Stomach (tissue), 19 donors: ENCODE measurements around the gene OR2B2. TPM values are rescaled to one million over a fixed set of nuclear protein-coding genes. Genes with fewer than 3 reads are reported as not detected.

Source experiments
- DNase-seq, 2 donors: peaks; one replicate each; pipeline versions ENCODE4 v3.0.0 to v3.0.0-alpha.2; 2013 to 2019
- H3K27ac ChIP-seq, 5 donors: fragments of 200-600 bp in 4 of 5; sonication (generic) in 4 of 5; one replicate each; pipeline ENCODE4 v1.5.1; 2013 to 2019; ENCODE audit warnings: mild to moderate bottlenecking in 1 of 5, moderate library complexity in 1 of 5
- H3K27me3 ChIP-seq, 3 donors: fragments of 200-600 bp; sonication (generic); one replicate each; pipeline ENCODE4 v1.5.1; 2017 to 2019; ENCODE audit warnings: mixed run types in 1 of 3
- H3K36me3 ChIP-seq, 4 donors: fragments of 200-600 bp; sonication (generic); 1 replicate in 3 of 4; 2 replicates in 1 of 4; pipeline ENCODE4 v1.5.1; 2016 to 2019
- H3K4me1 ChIP-seq, 4 donors: fragments of 200-600 bp; sonication (generic); one replicate each; pipeline ENCODE4 v1.5.1; 2016 to 2019
- H3K4me3 ChIP-seq, 4 donors: fragments of 200-600 bp; sonication (generic) in 3 of 4; one replicate each; pipeline ENCODE4 v1.5.1; 2016 to 2019; ENCODE audit warnings: mild to moderate bottlenecking in 1 of 4
- H3K9me3 ChIP-seq, 4 donors: fragments of 200-600 bp; sonication (generic); one replicate each; pipeline ENCODE4 v1.5.1; 2016 to 2019
- CTCF ChIP-seq, 7 experiments: fragments of 450-650 bp in 4 of 7; fragments of 200-600 bp in 3 of 7; sonication (generic) in 3 of 7; IDR thresholded peaks; one replicate each; pipeline ENCODE4 v1.5.1; 2016 to 2019; ENCODE audit warnings: antibody characterized with exemption in 7 of 7, control low read depth in 2 of 7, mild to moderate bottlenecking in 1 of 7
- EP300 ChIP-seq: sonication (generic); formaldehyde crosslinking; IDR thresholded peaks from one replicate; pipeline ENCODE4 v1.6.1; 2017; ENCODE audit warnings: antibody characterized with exemption
- POLR2A ChIP-seq, 4 donors: fragments of 450-650 bp; IDR thresholded peaks; one replicate each; pipeline ENCODE4 v1.6.1; 2016; ENCODE audit warnings: antibody characterized with exemption in 4 of 4, control low read depth in 2 of 4, mild to moderate bottlenecking in 1 of 4, moderate library complexity in 1 of 4
- POLR2AphosphoS5 ChIP-seq, 3 donors: sonication (generic); formaldehyde crosslinking; IDR thresholded peaks; one replicate each; pipeline ENCODE4 v1.6.1; 2016; ENCODE audit warnings: antibody characterized with exemption in 3 of 3
- WGBS, 5 donors: extraction: QIAGEN DNeasy Blood & Tissue Kit in 3 of 5; methylation state at CpG; one replicate each; pipeline versions ENCODE4 v1.1.5 to v1.1.7; 2013 to 2018; 5-methylcytosine and 5-hydroxymethylcytosine counted together
- intact Hi-C: fragments of 100-400 bp; cut with DNase I; formaldehyde crosslinking; loops from one replicate; pipeline ENCODE4 v1.15.1; 2023; ENCODE audit warnings: low total_unique reads
- long read RNA-seq, 10 donors: transcript quantifications; one replicate each; lab custom pipeline, GENCODE V29; 2026
- polyA plus RNA-seq, 3 donors: library from polyadenylated mRNA; stranded (reverse); fragments of 200-250 nt; gene quantifications; one replicate each; pipeline ENCODE4 v1.2.3, GENCODE V29; 2013
- total RNA-seq, 5 donors: library from RNA; depleted of rRNA; stranded (reverse); fragments of >200 nt; gene quantifications; one replicate each; pipeline versions ENCODE4 v1.1.0 to v1.2.3, GENCODE V29; 2014 to 2016
- donor health status: healthy with polysubstance abuse.
- donor health status: Bipolar disorder and iron deficiency.
- donor health status: healthy.

OR2B2 gene
- total RNA-seq (not detected), polyA plus RNA-seq (not detected)
- long read RNA-seq, donor 1: 0 reads
- long read RNA-seq, donor 2: 0 reads
- long read RNA-seq, donor 3: 0 reads
- long read RNA-seq, donor 4: 0 reads
- long read RNA-seq, donor 5: 0 reads
- long read RNA-seq, donor 6: 0 reads
- long read RNA-seq, donor 7: 0 reads
- long read RNA-seq, donor 8: 0 reads
- long read RNA-seq, donor 9: 0 reads
- long read RNA-seq, donor 10: 0 reads

- no peak within 1 kb of the TSS for H3K4me3 ChIP-seq
- H3K9me3 ChIP-seq: no peaks in the 10 kb centered on the region
- H3K27me3 ChIP-seq: peaks cover 0 to 5% (median 0%) of the 10 kb centered on the region in 3 donors
- intact Hi-C loops: no loop called here
- no peak for TF ChIP-seq POLR2AphosphoS5 (IDR thresholded peaks at IDR 0.05)
- TF ChIP-seq CTCF (IDR thresholded peaks at IDR 0.05): no peak
- TF ChIP-seq POLR2A (IDR thresholded peaks at IDR 0.05): no peak
- TF ChIP-seq EP300: no peak
- no peaks in the 10 kb centered on the region for H3K36me3 ChIP-seq
- no peaks in the 10 kb centered on the region for H3K4me1 ChIP-seq
- H3K27ac ChIP-seq: no peak within 1 kb of the TSS
- 68 to 82% (median 74%) methylated on average over 2 of the region's 2 CpGs for WGBS, 5 donors
- no peak for DNase-seq
These were observed at the start of gene OR2B2 for GRCh38 chr6:27911956-27912446. Gene OR2B2 (minus strand): TSS chr6:27912396. CDS start chr6:27912319, 77 bp downstream.

- TF ChIP-seq POLR2AphosphoS5 (IDR thresholded peaks at IDR 0.05) (no peak), CTCF (IDR thresholded peaks at IDR 0.05) (no peak), EP300 (no peak), POLR2A (IDR thresholded peaks at IDR 0.05) (no peak)
- H3K9me3 ChIP-seq: no peaks in the 10 kb centered on the region
- DNase-seq: no peak
- no peaks in the 10 kb centered on the region for H3K4me1 ChIP-seq
- H3K27ac ChIP-seq: no peak overlapping the region
- H3K4me3 ChIP-seq: no peak overlapping the region
- intact Hi-C loops: no loop called here
- H3K36me3 ChIP-seq: no peaks in the 10 kb centered on the region
- H3K27me3 ChIP-seq: peaks cover 0 to 20% (median 3%) of the 10 kb centered on the region in 3 donors
- WGBS, 5 donors: 47 to 74% (median 69%) methylated on average over 4 of the region's 4 CpGs
These were observed 45.3 kb upstream of the OR2B2 start for GRCh38 chr6:27957516-27957915.

- no peak for TF ChIP-seq EP300
- TF ChIP-seq POLR2A (IDR thresholded peaks at IDR 0.05): no peak
- no peak for TF ChIP-seq CTCF (IDR thresholded peaks at IDR 0.05)
- TF ChIP-seq POLR2AphosphoS5 (IDR thresholded peaks at IDR 0.05): no peak
- Histone ChIP-seq H3K36me3 (no peaks in the 10 kb centered on the region), H3K4me3 (no peak within 1 kb of the TSS), H3K9me3 (no peaks in the 10 kb centered on the region), H3K27ac (no peak within 1 kb of the TSS), H3K4me1 (no peaks in the 10 kb centered on the region), H3K27me3 (peaks cover 0 to 20% (median 3%) of the 10 kb centered on the region in 3 donors)
- intact Hi-C loops: no loop called here
- no peak for DNase-seq
- WGBS, 5 donors: 27 to 52% (median 33%) methylated on average over 1 of the region's 1 CpG
These were observed 44.7 kb upstream of the OR2B2 start, which contains the start of gene OR2B6 for GRCh38 chr6:27956941-27957340. Gene OR2B6 (plus strand): TSS chr6:27957241. CDS start chr6:27957241, 0 bp downstream.

GRCh38 chr6:27951040-27951439 lies 38.8 kb upstream of the OR2B2 start:
- Histone ChIP-seq H3K4me3 (no peak overlapping the region), H3K36me3 (no peaks in the 10 kb centered on the region), H3K4me1 (no peaks in the 10 kb centered on the region), H3K27me3 (peaks cover 0 to 17% (median 0%) of the 10 kb centered on the region in 3 donors), H3K27ac (no peak overlapping the region), H3K9me3 (no peaks in the 10 kb centered on the region)
- 43 to 61% (median 51%) methylated on average over 1 of the region's 1 CpG for WGBS, 5 donors
- DNase-seq: no peak
- no peak for TF ChIP-seq EP300
- TF ChIP-seq POLR2A (IDR thresholded peaks at IDR 0.05): no peak
- TF ChIP-seq POLR2AphosphoS5 (IDR thresholded peaks at IDR 0.05): no peak
- no peak for TF ChIP-seq CTCF (IDR thresholded peaks at IDR 0.05)
- intact Hi-C loops: no loop called here
